ENCODE data around the gene SMIM20.

DNA sequence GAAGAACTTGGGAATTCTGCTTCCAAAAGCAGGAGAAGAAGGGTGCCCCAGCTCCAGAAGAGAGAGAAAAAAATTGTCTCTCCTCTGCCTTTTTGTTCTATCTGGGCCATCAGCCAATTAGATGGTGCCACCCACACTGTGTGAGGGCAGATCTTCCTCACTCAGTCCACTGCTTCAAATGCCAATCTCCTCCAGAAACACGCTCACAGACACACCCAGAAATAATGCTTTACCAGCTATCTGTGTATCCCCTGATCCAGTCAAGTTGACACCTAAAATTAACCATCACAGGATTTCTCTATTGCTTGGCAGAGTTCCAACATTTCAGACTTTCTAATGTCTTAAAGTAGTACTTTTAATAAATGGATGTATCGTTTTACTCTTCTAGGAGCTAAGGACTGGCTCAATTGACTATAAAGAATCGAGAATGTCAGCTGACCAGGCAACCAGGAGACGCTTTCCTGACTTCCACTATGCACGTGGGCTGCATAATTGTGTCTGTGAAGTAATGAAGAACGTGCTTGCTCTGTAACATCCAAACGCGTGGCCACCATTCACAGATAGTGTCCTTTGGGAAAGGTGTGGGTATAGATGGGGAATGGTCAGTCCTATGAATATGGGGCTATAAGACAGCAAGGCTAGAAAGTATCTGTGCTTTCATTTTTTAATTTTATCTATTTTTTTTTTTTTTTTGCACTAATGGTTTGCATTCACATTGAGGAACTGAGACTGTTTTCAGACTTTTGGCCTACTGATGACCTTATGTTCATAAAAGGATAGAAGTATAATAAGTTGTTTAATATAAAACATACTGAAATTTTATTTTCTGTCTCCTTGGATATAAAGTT lies 9.9 kb upstream of the SMIM20 start:
- TF ChIP-seq, protein P1, sequence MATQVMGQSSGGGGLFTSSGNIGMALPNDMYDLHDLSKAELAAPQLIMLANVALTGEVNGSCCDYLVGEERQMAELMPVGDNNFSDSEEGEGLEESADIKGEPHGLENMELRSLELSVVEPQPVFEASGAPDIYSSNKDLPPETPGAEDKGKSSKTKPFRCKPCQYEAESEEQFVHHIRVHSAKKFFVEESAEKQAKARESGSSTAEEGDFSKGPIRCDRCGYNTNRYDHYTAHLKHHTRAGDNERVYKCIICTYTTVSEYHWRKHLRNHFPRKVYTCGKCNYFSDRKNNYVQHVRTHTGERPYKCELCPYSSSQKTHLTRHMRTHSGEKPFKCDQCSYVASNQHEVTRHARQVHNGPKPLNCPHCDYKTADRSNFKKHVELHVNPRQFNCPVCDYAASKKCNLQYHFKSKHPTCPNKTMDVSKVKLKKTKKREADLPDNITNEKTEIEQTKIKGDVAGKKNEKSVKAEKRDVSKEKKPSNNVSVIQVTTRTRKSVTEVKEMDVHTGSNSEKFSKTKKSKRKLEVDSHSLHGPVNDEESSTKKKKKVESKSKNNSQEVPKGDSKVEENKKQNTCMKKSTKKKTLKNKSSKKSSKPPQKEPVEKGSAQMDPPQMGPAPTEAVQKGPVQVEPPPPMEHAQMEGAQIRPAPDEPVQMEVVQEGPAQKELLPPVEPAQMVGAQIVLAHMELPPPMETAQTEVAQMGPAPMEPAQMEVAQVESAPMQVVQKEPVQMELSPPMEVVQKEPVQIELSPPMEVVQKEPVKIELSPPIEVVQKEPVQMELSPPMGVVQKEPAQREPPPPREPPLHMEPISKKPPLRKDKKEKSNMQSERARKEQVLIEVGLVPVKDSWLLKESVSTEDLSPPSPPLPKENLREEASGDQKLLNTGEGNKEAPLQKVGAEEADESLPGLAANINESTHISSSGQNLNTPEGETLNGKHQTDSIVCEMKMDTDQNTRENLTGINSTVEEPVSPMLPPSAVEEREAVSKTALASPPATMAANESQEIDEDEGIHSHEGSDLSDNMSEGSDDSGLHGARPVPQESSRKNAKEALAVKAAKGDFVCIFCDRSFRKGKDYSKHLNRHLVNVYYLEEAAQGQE (IDR thresholded peaks at IDR 0.05): no peak
- TF ChIP-seq, protein P2, sequence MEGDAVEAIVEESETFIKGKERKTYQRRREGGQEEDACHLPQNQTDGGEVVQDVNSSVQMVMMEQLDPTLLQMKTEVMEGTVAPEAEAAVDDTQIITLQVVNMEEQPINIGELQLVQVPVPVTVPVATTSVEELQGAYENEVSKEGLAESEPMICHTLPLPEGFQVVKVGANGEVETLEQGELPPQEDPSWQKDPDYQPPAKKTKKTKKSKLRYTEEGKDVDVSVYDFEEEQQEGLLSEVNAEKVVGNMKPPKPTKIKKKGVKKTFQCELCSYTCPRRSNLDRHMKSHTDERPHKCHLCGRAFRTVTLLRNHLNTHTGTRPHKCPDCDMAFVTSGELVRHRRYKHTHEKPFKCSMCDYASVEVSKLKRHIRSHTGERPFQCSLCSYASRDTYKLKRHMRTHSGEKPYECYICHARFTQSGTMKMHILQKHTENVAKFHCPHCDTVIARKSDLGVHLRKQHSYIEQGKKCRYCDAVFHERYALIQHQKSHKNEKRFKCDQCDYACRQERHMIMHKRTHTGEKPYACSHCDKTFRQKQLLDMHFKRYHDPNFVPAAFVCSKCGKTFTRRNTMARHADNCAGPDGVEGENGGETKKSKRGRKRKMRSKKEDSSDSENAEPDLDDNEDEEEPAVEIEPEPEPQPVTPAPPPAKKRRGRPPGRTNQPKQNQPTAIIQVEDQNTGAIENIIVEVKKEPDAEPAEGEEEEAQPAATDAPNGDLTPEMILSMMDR (IDR thresholded peaks at IDR 0.05; ENCODE audit: low read depth, low read length, missing input control): no peak
- TF ChIP-seq, protein P3, sequence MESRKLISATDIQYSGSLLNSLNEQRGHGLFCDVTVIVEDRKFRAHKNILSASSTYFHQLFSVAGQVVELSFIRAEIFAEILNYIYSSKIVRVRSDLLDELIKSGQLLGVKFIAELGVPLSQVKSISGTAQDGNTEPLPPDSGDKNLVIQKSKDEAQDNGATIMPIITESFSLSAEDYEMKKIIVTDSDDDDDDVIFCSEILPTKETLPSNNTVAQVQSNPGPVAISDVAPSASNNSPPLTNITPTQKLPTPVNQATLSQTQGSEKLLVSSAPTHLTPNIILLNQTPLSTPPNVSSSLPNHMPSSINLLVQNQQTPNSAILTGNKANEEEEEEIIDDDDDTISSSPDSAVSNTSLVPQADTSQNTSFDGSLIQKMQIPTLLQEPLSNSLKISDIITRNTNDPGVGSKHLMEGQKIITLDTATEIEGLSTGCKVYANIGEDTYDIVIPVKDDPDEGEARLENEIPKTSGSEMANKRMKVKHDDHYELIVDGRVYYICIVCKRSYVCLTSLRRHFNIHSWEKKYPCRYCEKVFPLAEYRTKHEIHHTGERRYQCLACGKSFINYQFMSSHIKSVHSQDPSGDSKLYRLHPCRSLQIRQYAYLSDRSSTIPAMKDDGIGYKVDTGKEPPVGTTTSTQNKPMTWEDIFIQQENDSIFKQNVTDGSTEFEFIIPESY (IDR thresholded peaks at IDR 0.05): no peak
- TF ChIP-seq, protein P4, sequence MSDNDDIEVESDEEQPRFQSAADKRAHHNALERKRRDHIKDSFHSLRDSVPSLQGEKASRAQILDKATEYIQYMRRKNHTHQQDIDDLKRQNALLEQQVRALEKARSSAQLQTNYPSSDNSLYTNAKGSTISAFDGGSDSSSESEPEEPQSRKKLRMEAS (IDR thresholded peaks at IDR 0.05): no peak
- TF ChIP-seq SP1 (IDR thresholded peaks at IDR 0.05) (no peak), JUND (IDR thresholded peaks at IDR 0.05) (no peak), TAF1 (conservative IDR thresholded peaks at IDR 0.05) (no peak), HNF4G (IDR thresholded peaks at IDR 0.05) (no peak), RAD21 (IDR thresholded peaks at IDR 0.05) (no peak), FOXA1 (IDR thresholded peaks at IDR 0.05) (no peak), GABPA (IDR thresholded peaks at IDR 0.05 in 1 of 2, conservative IDR thresholded peaks at IDR 0.05 in 1 of 2) (no peak), RXRA (IDR thresholded peaks at IDR 0.05) (no peak), YY1 (IDR thresholded peaks at IDR 0.05) (no peak)

Data from liver (tissue), 3 donors.